Mesenchymal stem cell (in vitro differentiated cells and primary cell): ENCODE results near the gene EXOSC7.

ENCODE experiments used
- DNase-seq: peaks from one replicate; pipeline ENCODE4 v3.0.0-alpha.2; 2013
- H2AFZ ChIP-seq: one replicate; pipeline ENCODE4 v1.6.1; 2013; ENCODE audit warnings: low read depth, mild to moderate bottlenecking, control low read depth, inconsistent platforms, low read length, moderate library complexity
- H2AK5ac ChIP-seq: 2 replicates; pipeline ENCODE4 v1.6.1; 2013; ENCODE audit warnings: low read length, moderate library complexity, mild to moderate bottlenecking, inconsistent platforms; ENCODE audit not compliant: severe bottlenecking
- H2BK120ac ChIP-seq: one replicate; pipeline ENCODE4 v1.6.1; 2013; ENCODE audit warnings: low read depth, mild to moderate bottlenecking, inconsistent platforms, low read length, moderate library complexity
- H2BK12ac ChIP-seq, 2 experiments: one replicate each; pipeline ENCODE4 v1.6.1; 2013; ENCODE audit warnings: inconsistent platforms in 2 of 2, low read length in 2 of 2, mild to moderate bottlenecking in 2 of 2, moderate library complexity in 2 of 2, control low read depth in 1 of 2
- H2BK15ac ChIP-seq: one replicate; pipeline ENCODE4 v1.6.1; 2013; ENCODE audit warnings: mild to moderate bottlenecking, low read depth, inconsistent platforms; ENCODE audit not compliant: poor library complexity, severe bottlenecking
- H2BK5ac ChIP-seq: 2 replicates; pipeline ENCODE4 v1.6.1; 2013; ENCODE audit warnings: low read depth, mild to moderate bottlenecking, low read length, control low read depth, inconsistent platforms; ENCODE audit not compliant: poor library complexity, severe bottlenecking
- H3K14ac ChIP-seq, 2 experiments: one replicate each; pipeline ENCODE4 v1.6.1; 2013; ENCODE audit warnings: inconsistent platforms in 2 of 2, low read length in 2 of 2, control low read depth in 1 of 2, mild to moderate bottlenecking in 1 of 2, moderate library complexity in 1 of 2
- H3K18ac ChIP-seq, 2 experiments: one replicate each; pipeline ENCODE4 v1.6.1; 2013; ENCODE audit warnings: inconsistent platforms in 2 of 2, low read length in 2 of 2, control low read depth in 1 of 2, low read depth in 1 of 2, mild to moderate bottlenecking in 1 of 2
- H3K23ac ChIP-seq, 2 experiments: one replicate each; pipeline ENCODE4 v1.6.1; 2013; ENCODE audit warnings: inconsistent platforms in 2 of 2, low read length in 2 of 2, mild to moderate bottlenecking in 2 of 2, moderate library complexity in 2 of 2, control low read depth in 1 of 2
- H3K27ac ChIP-seq: 2 replicates; pipeline ENCODE4 v1.5.1; 2013; ENCODE audit warnings: mild to moderate bottlenecking, moderate library complexity, low read length, control low read depth, inconsistent platforms; ENCODE audit not compliant: poor library complexity, severe bottlenecking
- H3K27me3 ChIP-seq, 2 experiments: 2 replicates each; pipeline versions ENCODE4 v1.6.1 to v1.7.0; 2013; ENCODE audit warnings: low read length in 2 of 2, mild to moderate bottlenecking in 2 of 2, moderate library complexity in 2 of 2, control low read depth in 1 of 2, inconsistent platforms in 1 of 2; ENCODE audit not compliant: control insufficient read depth in 1 of 2, insufficient read depth in 1 of 2
- H3K36me3 ChIP-seq, 2 experiments: 2 replicates each; pipeline versions ENCODE4 v1.6.1 to v1.7.0; 2013; ENCODE audit warnings: low read length in 2 of 2, control low read depth in 1 of 2, inconsistent platforms in 1 of 2, low read depth in 1 of 2, mild to moderate bottlenecking in 1 of 2; ENCODE audit not compliant: insufficient read depth in 2 of 2, control insufficient read depth in 1 of 2
- H3K4ac ChIP-seq, 2 experiments: one replicate each; pipeline ENCODE4 v1.6.1; 2013; ENCODE audit warnings: inconsistent platforms in 2 of 2, low read length in 2 of 2, mild to moderate bottlenecking in 2 of 2, moderate library complexity in 2 of 2, control low read depth in 1 of 2, low read depth in 1 of 2
- H3K4me1 ChIP-seq: 2 replicates; pipeline ENCODE4 v1.6.1; 2013; ENCODE audit warnings: low read depth, low read length, control low read depth; ENCODE audit not compliant: control insufficient read depth, insufficient read depth
- H3K4me2 ChIP-seq: 2 replicates; pipeline ENCODE4 v1.6.1; 2013; ENCODE audit warnings: low read length, mild to moderate bottlenecking, inconsistent platforms; ENCODE audit not compliant: poor library complexity, severe bottlenecking
- H3K4me3 ChIP-seq, 2 experiments: 2 replicates each; pipeline versions ENCODE4 v1.5.1 to v1.7.0; 2013; ENCODE audit warnings: low read length in 2 of 2, mild to moderate bottlenecking in 2 of 2, control low read depth in 1 of 2, low read depth in 1 of 2; ENCODE audit not compliant: insufficient read depth in 1 of 2
- H3K79me1 ChIP-seq: replicated peaks from 2 replicates; pipeline ENCODE4 v1.6.1; 2013; ENCODE audit warnings: mild to moderate bottlenecking, control low read depth, low read length, inconsistent platforms; ENCODE audit not compliant: poor library complexity, severe bottlenecking
- H3K9ac ChIP-seq: 2 replicates; pipeline ENCODE4 v1.7.0; 2013; ENCODE audit warnings: mild to moderate bottlenecking, low read length, moderate library complexity
- H3K9me3 ChIP-seq: 2 replicates; pipeline ENCODE4 v1.7.0; 2013; ENCODE audit warnings: mild to moderate bottlenecking, low read length; ENCODE audit not compliant: control insufficient read depth
- H4K8ac ChIP-seq: one replicate; pipeline ENCODE4 v1.6.1; 2013; ENCODE audit warnings: inconsistent platforms, mild to moderate bottlenecking, low read length, moderate library complexity
- H4K91ac ChIP-seq: one replicate; pipeline ENCODE4 v1.6.1; 2013; ENCODE audit warnings: mild to moderate bottlenecking, low read length, inconsistent platforms
- WGBS: methylation state at CpG from one replicate; pipeline ENCODE4 v1.1.7; 2013; ENCODE audit warnings: mixed read lengths; 5-methylcytosine and 5-hydroxymethylcytosine counted together

The EXOSC7 gene

DNA sequence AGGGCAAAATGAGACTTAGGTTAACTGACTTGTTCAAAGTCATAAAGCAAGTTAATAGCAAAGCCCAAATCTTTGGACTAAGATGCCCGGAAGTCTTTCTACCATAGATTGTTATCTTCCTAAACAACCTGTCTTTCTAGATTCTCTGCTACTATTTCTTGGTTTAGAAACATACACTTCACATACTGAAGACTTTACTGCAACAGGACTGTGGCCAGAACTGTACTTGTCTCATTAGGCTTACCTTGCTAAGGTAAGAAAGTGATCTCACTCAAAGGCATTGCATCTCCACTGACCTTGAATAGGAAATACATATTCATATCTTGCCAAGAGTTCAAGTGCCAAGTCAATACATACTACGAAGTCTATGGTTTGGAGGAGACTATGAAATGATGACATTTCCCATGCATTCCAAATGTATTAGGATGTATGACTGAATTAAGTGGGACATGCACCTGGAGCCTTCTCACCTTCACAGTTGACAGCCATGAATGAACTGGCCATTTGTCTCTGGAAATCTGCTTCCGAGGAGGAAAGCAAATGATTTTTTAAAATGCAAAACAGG, 5.0 kb upstream of the EXOSC7 start:
- H3K4me1 ChIP-seq: peaks cover 3% of the 10 kb centered on the region
- H3K4me2 ChIP-seq: no peak overlapping the region
- WGBS: 98% methylated on average over 3 of the region's 3 CpGs
- no peak overlapping the region for H4K8ac ChIP-seq
- H3K14ac ChIP-seq: no peak overlapping the region
- no peak overlapping the region for H3K23ac ChIP-seq
- H2AFZ ChIP-seq: no peak overlapping the region
- peaks cover 42% of the 10 kb centered on the region for H3K79me1 ChIP-seq
- peaks cover 4 to 5% of the 10 kb centered on the region in 2 experiments for H3K36me3 ChIP-seq
- no peak overlapping the region for H2AK5ac ChIP-seq
- no peak overlapping the region for H3K9ac ChIP-seq
- no peak overlapping the region for H3K4ac ChIP-seq
- H2BK12ac ChIP-seq: no peak overlapping the region
- no peaks in the 10 kb centered on the region for H3K9me3 ChIP-seq
- no peaks in the 10 kb centered on the region for H3K27me3 ChIP-seq
- no peak overlapping the region for H3K4me3 ChIP-seq
- no peak for DNase-seq
- H3K18ac ChIP-seq: no peak overlapping the region
- H2BK120ac ChIP-seq: no peak overlapping the region
- no peak overlapping the region for H2BK5ac ChIP-seq
- H2BK15ac ChIP-seq: no peak overlapping the region
- no peak overlapping the region for H3K27ac ChIP-seq
- no peak overlapping the region for H4K91ac ChIP-seq

DNA sequence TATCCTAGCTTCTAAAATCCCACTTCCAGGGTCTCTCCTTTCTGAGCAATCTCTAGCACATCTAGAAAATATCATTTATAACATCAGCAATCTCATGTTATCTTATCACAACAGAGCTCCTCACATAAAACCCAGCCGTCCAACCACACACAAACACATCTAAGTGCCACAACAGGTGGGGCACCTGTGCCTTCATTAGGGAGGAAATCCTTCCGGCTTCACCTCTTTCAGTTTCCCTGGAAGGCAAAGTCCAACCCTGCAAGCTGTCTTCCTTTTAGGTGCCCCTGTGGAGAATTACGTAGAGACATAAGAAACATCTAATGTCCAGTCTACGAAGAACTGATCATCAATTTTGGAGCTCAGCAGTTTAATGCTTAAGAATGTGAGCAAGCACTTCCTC, 1.6 kb upstream of the EXOSC7 start:
- no peaks in the 10 kb centered on the region for H3K27me3 ChIP-seq
- H3K18ac ChIP-seq: no peak overlapping the region
- no peak overlapping the region for H2AFZ ChIP-seq
- H3K79me1 ChIP-seq: peaks cover 33% of the 10 kb centered on the region
- no peak overlapping the region for H2BK15ac ChIP-seq
- peak overlapping the region in 1 of 2 experiments; percentile 100 for H3K4me3 ChIP-seq
- peaks cover 5 to 7% of the 10 kb centered on the region in 2 experiments for H3K36me3 ChIP-seq
- H3K4ac ChIP-seq: no peak overlapping the region
- no peak overlapping the region for H3K23ac ChIP-seq
- H3K14ac ChIP-seq: no peak overlapping the region
- H4K91ac ChIP-seq: no peak overlapping the region
- H2BK120ac ChIP-seq: no peak overlapping the region
- no peak overlapping the region for H2AK5ac ChIP-seq
- peak overlapping the region; percentile 93 for H3K4me2 ChIP-seq
- H3K27ac ChIP-seq: no peak overlapping the region
- peak overlapping the region; percentile 99 for H3K9ac ChIP-seq
- DNase-seq: no peak
- no peak overlapping the region for H2BK12ac ChIP-seq
- no peak overlapping the region for H4K8ac ChIP-seq
- 90% methylated on average over 4 of the region's 4 CpGs for WGBS
- no peaks in the 10 kb centered on the region for H3K9me3 ChIP-seq
- no peak overlapping the region for H2BK5ac ChIP-seq
- H3K4me1 ChIP-seq: peaks cover 6% of the 10 kb centered on the region

GRCh38 chr3:44981220-44981619, 5.2 kb downstream of the EXOSC7 start:
- no peak overlapping the region for H2BK12ac ChIP-seq
- peaks cover 2 to 4% of the 10 kb centered on the region in 2 experiments for H3K36me3 ChIP-seq
- H3K9me3 ChIP-seq: no peaks in the 10 kb centered on the region
- no peak overlapping the region for H3K14ac ChIP-seq
- H3K27ac ChIP-seq: no peak overlapping the region
- H3K27me3 ChIP-seq: no peaks in the 10 kb centered on the region
- no peak overlapping the region for H4K91ac ChIP-seq
- no peak overlapping the region for H3K9ac ChIP-seq
- H3K4me1 ChIP-seq: peaks cover 5% of the 10 kb centered on the region
- no peak overlapping the region for H3K4me2 ChIP-seq
- H3K4me3 ChIP-seq: no peak overlapping the region
- H2BK120ac ChIP-seq: no peak overlapping the region
- H2AFZ ChIP-seq: no peak overlapping the region
- no peak overlapping the region for H2BK5ac ChIP-seq
- no peak overlapping the region for H3K23ac ChIP-seq
- no peak overlapping the region for H3K18ac ChIP-seq
- no peak overlapping the region for H2AK5ac ChIP-seq
- 100% methylated on average over 1 of the region's 1 CpG for WGBS
- no peak overlapping the region for H4K8ac ChIP-seq
- H3K79me1 ChIP-seq: peaks cover 40% of the 10 kb centered on the region
- no peak overlapping the region for H2BK15ac ChIP-seq
- no peak for DNase-seq
- H3K4ac ChIP-seq: no peak overlapping the region

GRCh38 chr3:44981751-44982150, 5.7 kb downstream of the EXOSC7 start:
- Histone ChIP-seq H2AK5ac (no peak overlapping the region), H3K9me3 (no peaks in the 10 kb centered on the region), H3K9ac (no peak overlapping the region), H3K27me3 (no peaks in the 10 kb centered on the region), H4K91ac (no peak overlapping the region), H2BK12ac (no peak overlapping the region), H3K23ac (no peak overlapping the region), H3K4me3 (no peak overlapping the region), H2BK120ac (no peak overlapping the region), H3K79me1 (peaks cover 40% of the 10 kb centered on the region), H3K4me2 (no peak overlapping the region), H3K27ac (no peak overlapping the region), H3K4me1 (peaks cover 5% of the 10 kb centered on the region), H4K8ac (no peak overlapping the region), H2BK5ac (no peak overlapping the region), H3K18ac (no peak overlapping the region), H2AFZ (no peak overlapping the region), H2BK15ac (no peak overlapping the region), H3K36me3 (peaks cover 2 to 7% of the 10 kb centered on the region in 2 experiments), H3K4ac (no peak overlapping the region), H3K14ac (no peak overlapping the region)
- DNase-seq: no peak
- 83% methylated on average over 4 of the region's 4 CpGs for WGBS
